Myocyte (in vitro differentiated cells): ENCODE data around the gene DHX58. TPM values are rescaled to one million over a fixed set of nuclear protein-coding genes. Genes with fewer than 3 reads are reported as not detected.
A peak's percentile ranks its signal among the peaks of the same experiment; 100 is the strongest.

Source experiments
- DNase-seq: peaks from one replicate; pipeline ENCODE4 v3.0.0-alpha.2; 2012; ENCODE audit warnings: low read depth
- total RNA-seq: library from RNA; depleted of rRNA; stranded (reverse); fragments of >200 nt; gene quantifications from 2 replicates; pipeline ENCODE4 v1.2.3, GENCODE V29; 2014

Gene DHX58
- total RNA-seq, 1 donor from 2014 or later: 9.3 TPM

GRCh38 chr17:42087736-42088705 is 24.5 kb downstream of the DHX58 start:
- no peak for DNase-seq

- DNase-seq: no peak
These were observed 25.3 kb downstream of the DHX58 start for GRCh38 chr17:42087042-42087701.

- no peak for DNase-seq
These were observed 30.9 kb downstream of the DHX58 start for GRCh38 chr17:42081516-42082129.

GRCh38 chr17:42079541-42079940 is 33.0 kb downstream of the DHX58 start:
- no peak for DNase-seq

GRCh38 chr17:42078396-42079043 is 34.0 kb downstream of the DHX58 start:
- no peak for DNase-seq

- DNase-seq: no peak
These were observed 34.8 kb downstream of the DHX58 start for GRCh38 chr17:42077755-42078154.

GRCh38 chr17:42076797-42077559 is 35.5 kb downstream of the DHX58 start:
- peak; percentile 18 for DNase-seq

- no peak for DNase-seq
These were observed 36.7 kb downstream of the DHX58 start for GRCh38 chr17:42075789-42076188.

- DNase-seq: no peak
These were observed 40.0 kb downstream of the DHX58 start for GRCh38 chr17:42072323-42073187.

GRCh38 chr17:42071810-42072209 is 40.7 kb downstream of the DHX58 start:
- no peak for DNase-seq

GRCh38 chr17:42068979-42069378 is 43.5 kb downstream of the DHX58 start:
- no peak for DNase-seq

GRCh38 chr17:42067371-42068091 is 45.0 kb downstream of the DHX58 start:
- DNase-seq: peak; percentile 66

GRCh38 chr17:42065201-42065600 is 47.3 kb downstream of the DHX58 start:
- no peak for DNase-seq

- DNase-seq: no peak
These were observed 49.8 kb downstream of the DHX58 start for GRCh38 chr17:42062681-42063080.

GRCh38 chr17:42061646-42062487 is 50.6 kb downstream of the DHX58 start:
- DNase-seq: no peak

- DNase-seq: no peak
These were observed 52.3 kb downstream of the DHX58 start for GRCh38 chr17:42060231-42060630.

GRCh38 chr17:42059815-42060214 is 52.7 kb downstream of the DHX58 start:
- DNase-seq: no peak

- no peak for DNase-seq
These were observed 54.5 kb downstream of the DHX58 start for GRCh38 chr17:42058063-42058462.
